ENCODE results near the gene AIFM3. TPM values are rescaled to one million over a fixed set of nuclear protein-coding genes. Genes with fewer than 3 reads are reported as not detected.

The AIFM3 gene
- total and polyA plus RNA-seq, 7 donors, result 0.66 to 105 (median 1.9) TPM

DNA sequence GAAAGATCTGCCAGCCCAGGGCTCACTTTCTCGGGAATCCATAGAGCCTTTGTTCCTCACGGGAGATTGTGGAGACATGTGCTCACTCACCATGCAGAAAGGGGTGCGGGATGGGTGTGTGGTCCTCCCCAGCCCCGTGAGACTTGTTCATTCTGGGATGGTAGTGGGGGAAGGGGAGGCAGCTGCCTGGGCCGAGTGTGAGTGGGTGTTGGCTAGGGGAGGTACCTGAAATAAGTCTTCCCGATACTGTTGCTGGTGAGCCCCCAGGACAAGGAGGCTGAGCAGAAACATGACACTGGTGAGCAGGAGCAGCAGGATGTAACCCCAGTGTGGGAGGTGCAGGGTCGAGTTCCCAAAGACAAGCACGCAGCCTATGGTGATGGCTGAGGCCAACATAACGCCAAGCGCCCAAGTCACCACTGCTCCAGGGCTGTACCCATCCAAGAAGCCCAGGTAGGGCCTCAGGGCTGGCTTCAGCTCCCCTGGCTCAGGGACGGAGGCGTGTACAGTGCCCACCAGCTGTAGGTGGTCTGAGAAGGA, 62.5 kb downstream of the AIFM3 start:
- Histone ChIP-seq H3K36me3 (no peaks in the 10 kb centered on the region), H3K4me1 (peaks cover 0 to 20% (median 10%) of the 10 kb centered on the region in 4 donors), H3K4me3 (no peak overlapping the region), H3K27me3 (peaks cover 4 to 41% (median 31%) of the 10 kb centered on the region in 3 donors), H3K27ac (no peak overlapping the region), H3K9me3 (no peaks in the 10 kb centered on the region)
- 79 to 81% methylated on average over 12 of the region's 12 CpGs for WGBS, 2 donors
- intact Hi-C loops (cut with DNase I), result no loop called here
- TF ChIP-seq POLR2A (IDR thresholded peaks at IDR 0.05), result no peak
- no peak for TF ChIP-seq CTCF (IDR thresholded peaks at IDR 0.05)
- TF ChIP-seq POLR2AphosphoS5 (IDR thresholded peaks at IDR 0.05), result no peak
- TF ChIP-seq EP300 (IDR thresholded peaks at IDR 0.05), result no peak
- no peak for DNase-seq

- no peaks in the 10 kb centered on the region for H3K36me3 ChIP-seq
- H3K27ac ChIP-seq, result no peak overlapping the region
- TF ChIP-seq EP300 (IDR thresholded peaks at IDR 0.05), result no peak
- TF ChIP-seq POLR2A (IDR thresholded peaks at IDR 0.05), result no peak
- TF ChIP-seq POLR2AphosphoS5 (IDR thresholded peaks at IDR 0.05), result no peak
- no peak for TF ChIP-seq CTCF (IDR thresholded peaks at IDR 0.05)
- H3K4me1 ChIP-seq, result peaks cover 0 to 20% (median 10%) of the 10 kb centered on the region in 4 donors
- no peak for DNase-seq
- 91 to 94% methylated on average over 15 of the region's 15 CpGs for WGBS, 2 donors
- H3K9me3 ChIP-seq, result no peaks in the 10 kb centered on the region
- no peak overlapping the region for H3K4me3 ChIP-seq
- peaks cover 4 to 41% (median 31%) of the 10 kb centered on the region in 3 donors for H3K27me3 ChIP-seq
- intact Hi-C loops (cut with DNase I), result no loop called here
Observed at GRCh38 chr22:21030032-21030431, 63.0 kb downstream of the AIFM3 start.

Other genes with a start within 250 kb of the AIFM3 start
- gene SERPIND1, start 193.1 kb upstream of the AIFM3 start, total RNA-seq, result not detected
- gene SERPIND1, start 193.1 kb upstream of the AIFM3 start, polyA plus RNA-seq, result under 1 TPM in 1 of 3 donors, not detected in 2; 0.04 TPM
- 100 to 1,000 TPM in 1 of 4 donors, 10 to 100 TPM in 3; 63.5 to 137 (median 75.0) TPM for gene PI4KA, start 108.4 kb upstream of the AIFM3 start, total RNA-seq
- 10 to 100 TPM; 26.1 to 53.7 (median 26.4) TPM for gene PI4KA, start 108.4 kb upstream of the AIFM3 start, polyA plus RNA-seq
- 10 to 100 TPM; 20.0 to 25.5 (median 22.8) TPM for gene SNAP29, start 108.2 kb upstream of the AIFM3 start, total RNA-seq
- 10 to 100 TPM; 16.2 to 24.0 (median 20.2) TPM for gene SNAP29, start 108.2 kb upstream of the AIFM3 start, polyA plus RNA-seq
- 10 to 100 TPM; 35.6 to 37.1 (median 36.4) TPM for gene CRKL, start 49.8 kb upstream of the AIFM3 start, total RNA-seq
- gene CRKL, start 49.8 kb upstream of the AIFM3 start, polyA plus RNA-seq, result 10 to 100 TPM; 16.8 to 25.0 (median 21.3) TPM
- 10 to 100 TPM; 30.8 to 50.4 (median 35.8) TPM for gene LZTR1, start 15.0 kb downstream of the AIFM3 start, total RNA-seq
- gene LZTR1, start 15.0 kb downstream of the AIFM3 start, polyA plus RNA-seq, result 10 to 100 TPM; 10.2 to 40.5 (median 12.5) TPM
- 10 to 100 TPM; 39.2 to 59.4 (median 45.4) TPM for gene THAP7, start 34.9 kb downstream of the AIFM3 start, total RNA-seq
- 10 to 100 TPM; 19.9 to 32.0 (median 22.2) TPM for gene THAP7, start 34.9 kb downstream of the AIFM3 start, polyA plus RNA-seq
- gene P2RX6, start 47.9 kb downstream of the AIFM3 start, total RNA-seq, result 1 to 10 TPM; 1.1 to 2.0 (median 1.3) TPM
- under 1 TPM in 2 of 3 donors, not detected in 1; under 0.01 to 0.77 TPM for gene P2RX6, start 47.9 kb downstream of the AIFM3 start, polyA plus RNA-seq
- gene SLC7A4, start 65.3 kb downstream of the AIFM3 start, total RNA-seq, result under 1 TPM in 3 of 4 donors, not detected in 1; 0.16 to 0.71 (median 0.41) TPM
- gene SLC7A4, start 65.3 kb downstream of the AIFM3 start, polyA plus RNA-seq, result 1 to 10 TPM in 2 of 3 donors, under 1 TPM in 1; 0.46 to 2.6 (median 1.2) TPM
- not detected for gene LRRC74B, start 78.7 kb downstream of the AIFM3 start, total RNA-seq
- gene LRRC74B, start 78.7 kb downstream of the AIFM3 start, polyA plus RNA-seq, result under 1 TPM in 2 of 3 donors, not detected in 1; under 0.01 to 0.06 TPM